NCI-H460 (cell line): ENCODE measurements around the gene SYTL1. TPM values are rescaled to one million over a fixed set of nuclear protein-coding genes. Genes with fewer than 3 reads are reported as not detected.

ENCODE experiments used
- DNase-seq: peaks from one replicate; pipeline ENCODE4 v3.0.0-alpha.2; 2016; ENCODE audit warnings: low read depth; ENCODE audit errors: extremely low read depth
- small RNA-seq, 2 experiments: library from RNA; depleted of rRNA; stranded (forward); fragments of <200 nt; gene quantifications; one replicate each; pipeline ENCODE3, GENCODE V24; 2014
- total RNA-seq: library from RNA; depleted of rRNA; stranded (reverse); fragments of >200 nt; shearing (Covaris generic); gene quantifications from 2 replicates; pipeline ENCODE4 v1.2.3, GENCODE V29; 2014; rRNA removed

SYTL1 gene
- total RNA-seq, 1 experiment from 2014 or later, result 0.37 TPM

DNA sequence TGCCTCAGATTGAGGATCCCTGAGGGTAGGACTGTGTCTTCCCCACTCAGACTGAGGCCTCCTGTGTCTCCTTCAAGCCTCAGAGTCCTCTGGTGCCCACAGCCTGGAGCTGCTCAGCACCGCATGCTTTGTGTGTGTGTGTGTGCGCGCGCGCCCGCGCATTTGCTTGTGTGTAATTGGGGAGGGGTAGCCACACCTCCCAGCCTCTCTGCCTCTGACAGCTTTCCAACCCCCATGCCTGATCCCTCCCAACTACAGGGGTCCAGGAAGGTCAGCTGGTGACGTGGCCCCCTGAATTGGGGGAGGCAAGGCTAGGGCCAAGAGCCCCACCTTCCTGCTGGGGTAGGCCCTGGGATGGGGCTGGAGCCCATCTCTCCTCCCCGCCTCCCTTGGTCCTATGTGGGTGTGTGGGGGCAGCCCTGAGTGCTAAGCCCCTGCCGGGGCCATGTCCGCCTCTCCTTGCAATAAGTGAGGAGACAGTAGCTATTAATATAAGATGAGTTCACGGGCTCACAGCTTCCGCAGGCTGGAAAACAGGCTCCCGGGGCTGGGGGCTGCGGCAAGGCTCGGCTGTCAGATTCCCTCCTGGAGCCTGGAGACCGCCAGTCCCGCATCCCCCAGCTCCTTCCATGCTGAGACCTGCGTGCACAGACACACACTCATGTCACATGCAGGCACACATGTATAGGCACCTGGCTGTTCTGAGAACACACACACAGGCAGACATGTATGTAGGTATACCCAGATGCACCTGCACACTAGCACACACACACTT, 57.6 kb downstream of the SYTL1 start:
- no peak for DNase-seq

DNA sequence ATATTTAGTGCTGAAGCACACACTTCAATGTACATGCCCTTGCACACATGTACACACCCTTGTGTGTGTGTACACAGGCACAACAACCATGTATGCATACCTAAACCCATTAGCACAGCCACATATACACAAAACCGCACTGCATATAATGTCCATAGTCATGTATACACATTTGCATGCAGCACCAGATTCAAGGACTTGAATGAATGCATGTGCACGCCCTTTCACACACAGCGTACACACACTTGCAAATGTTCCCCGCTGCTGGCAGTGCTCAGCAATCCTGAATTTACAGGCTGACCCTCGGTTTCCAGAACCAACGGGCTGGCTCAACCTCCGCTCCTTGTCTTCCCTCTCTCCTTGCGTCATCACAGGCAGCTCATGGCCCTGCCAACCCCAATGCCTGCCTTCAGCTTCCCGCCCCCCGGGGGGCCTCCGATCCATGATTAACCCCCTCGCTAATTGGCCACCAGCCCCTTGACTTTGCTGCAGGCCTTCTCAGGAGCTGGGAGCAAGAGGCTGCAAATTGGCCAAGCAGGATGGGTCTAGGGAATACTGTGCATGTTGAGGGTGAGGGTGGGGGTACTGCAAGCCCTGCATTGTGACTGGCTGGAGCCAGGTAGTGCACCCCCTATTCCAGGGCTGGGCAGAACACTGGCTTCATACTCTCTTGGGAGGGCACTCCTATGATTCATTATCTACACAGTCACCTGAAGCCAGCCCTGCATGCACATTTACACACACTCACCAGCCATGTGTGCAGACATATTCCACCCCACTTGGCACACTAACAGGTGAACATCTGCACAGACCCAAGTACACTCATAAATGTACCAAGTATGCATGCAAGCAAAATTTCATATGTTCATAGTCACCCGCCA, 58.5 kb downstream of the SYTL1 start:
- DNase-seq, result no peak

DNA sequence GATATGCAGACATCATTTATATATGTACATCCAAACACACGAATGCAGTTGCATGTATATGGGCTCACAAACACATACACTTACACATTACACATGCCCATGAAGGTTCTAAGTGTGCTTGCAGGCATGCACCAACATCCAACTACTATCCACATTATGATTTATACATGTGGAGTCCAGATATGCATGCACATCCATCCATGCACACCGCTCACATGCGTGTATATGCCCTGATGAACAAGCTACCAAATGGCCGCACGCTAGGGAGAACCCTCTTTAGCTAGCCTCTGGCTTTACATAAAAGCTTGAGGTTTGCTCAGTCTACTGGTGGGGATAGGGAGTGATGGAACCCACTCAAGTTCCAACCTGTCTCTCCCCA, 59.1 kb downstream of the SYTL1 start:
- no peak for DNase-seq

DNA sequence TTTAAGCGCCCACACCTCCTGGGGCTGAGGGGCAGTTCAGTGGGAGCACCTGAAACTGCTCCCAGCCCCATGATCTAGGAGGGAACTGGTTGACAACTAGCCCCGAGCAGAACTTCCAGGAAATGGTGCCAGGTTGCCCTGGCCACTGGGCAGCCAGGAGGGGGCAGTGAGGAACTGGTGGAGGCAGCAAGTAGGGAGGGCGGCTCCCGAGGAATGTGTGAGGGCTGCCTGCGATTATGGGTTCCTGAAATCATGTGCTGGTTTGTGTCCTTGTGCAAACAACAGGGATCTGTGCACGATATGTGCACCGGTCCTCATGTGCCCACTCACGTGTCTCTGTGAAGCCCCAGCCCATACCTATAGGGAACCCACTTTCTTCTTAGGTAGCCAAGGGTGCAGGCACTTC, 60.5 kb downstream of the SYTL1 start:
- no peak for DNase-seq

DNA sequence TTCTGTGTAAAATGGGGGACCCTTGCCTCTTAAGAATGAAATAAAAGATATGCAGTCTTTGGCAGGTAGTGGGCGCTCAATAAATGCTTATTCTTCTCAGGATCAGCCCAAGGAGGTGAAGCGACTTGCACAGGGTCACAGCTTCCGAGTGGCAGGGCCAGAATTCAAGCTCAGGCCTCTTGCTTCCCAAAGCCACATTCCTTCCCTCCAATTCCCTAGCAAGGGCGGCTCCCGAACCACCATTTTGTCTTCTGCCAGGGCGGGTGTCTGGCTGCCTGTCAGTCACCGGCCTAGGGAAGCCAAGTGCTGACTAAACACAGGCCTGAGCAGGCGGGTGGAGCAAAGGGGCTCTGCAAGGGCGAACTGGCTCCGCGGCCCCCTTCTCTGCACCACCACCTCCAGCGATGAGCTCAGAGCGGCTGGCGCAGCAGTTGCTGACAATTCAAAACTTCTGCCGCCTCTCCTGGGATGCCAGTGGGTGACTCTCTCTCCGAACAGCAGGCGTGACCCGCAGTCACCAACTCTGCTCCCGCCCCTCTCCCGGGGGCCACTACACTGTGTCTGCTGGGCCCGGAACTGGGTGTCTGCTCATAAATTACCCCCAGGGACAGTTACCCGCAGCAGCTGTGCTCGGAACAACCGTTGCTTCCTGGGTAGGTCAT, 61.4 kb downstream of the SYTL1 start:
- no peak for DNase-seq

Small RNA genes lying within 50 kb of the gene (small RNA-seq; reads per million reads assigned to genes)
- 0 reads per million in 2 experiments for gene RNU6-48P

Other genes with a start within 250 kb of the SYTL1 start
- 16.6 and 20.1 TPM in 2 replicates for gene SLC9A1, start 186.9 kb upstream of the SYTL1 start, total RNA-seq
- gene WDTC1, start 107.4 kb upstream of the SYTL1 start, total RNA-seq, result 10.3 and 11.2 TPM in 2 replicates
- gene TMEM222, start 19.9 kb upstream of the SYTL1 start, total RNA-seq, result 17.2 and 19.2 TPM in 2 replicates
- gene MAP3K6, start 24.9 kb downstream of the SYTL1 start, total RNA-seq, result 2.7 and 4.4 TPM in 2 replicates
- not detected in 2 replicates for gene FCN3, start 32.8 kb downstream of the SYTL1 start, total RNA-seq
- not detected in 2 replicates for gene CD164L2, start 41.3 kb downstream of the SYTL1 start, total RNA-seq
- gene GPR3, start 50.6 kb downstream of the SYTL1 start, total RNA-seq, result 1.0 and 1.1 TPM in 2 replicates
- gene WASF2, start 148.1 kb downstream of the SYTL1 start, total RNA-seq, result 17.7 and 20.0 TPM in 2 replicates